Measurements from ENCODE around the gene LPXN. TPM values are rescaled to one million over a fixed set of nuclear protein-coding genes. Genes with fewer than 3 reads are reported as not detected.

Gene LPXN
- total and polyA plus RNA-seq, 2 experiments from 2014 or later: 2.3 to 3.2 TPM

DNA sequence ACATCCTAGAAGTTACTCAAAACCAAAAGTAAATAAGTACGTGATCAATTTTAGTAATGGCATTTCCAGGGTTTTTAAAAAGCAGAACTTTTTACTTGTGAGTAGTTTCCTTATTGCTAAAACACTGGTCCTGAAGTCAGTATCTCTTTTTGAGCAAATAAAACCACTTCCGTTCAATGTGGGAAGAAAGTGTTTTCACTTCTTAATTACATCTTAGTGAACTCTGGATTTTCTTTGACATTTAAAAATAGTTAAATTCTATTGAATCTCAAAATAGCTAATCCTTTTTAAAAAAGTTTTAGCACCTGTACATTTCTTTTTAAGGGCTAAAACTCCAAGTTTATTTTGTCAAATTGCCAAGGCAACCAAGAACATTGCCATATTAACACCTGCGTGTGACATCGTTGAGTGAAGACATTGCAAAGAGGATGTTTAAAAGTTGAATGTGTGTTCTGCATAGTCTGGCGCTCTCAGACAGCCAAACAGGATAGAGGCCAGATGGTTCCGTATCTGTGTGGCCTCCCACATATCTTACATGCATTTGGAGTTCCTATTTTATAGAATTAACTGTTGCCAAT, 50.5 kb downstream of the LPXN start:
- TF ChIP-seq EZH2 (IDR thresholded peaks at IDR 0.05; ENCODE audit: borderline replicate concordance) (no peak), EZH2phosphoT487 (IDR thresholded peaks at IDR 0.05; ENCODE audit: low read depth, severe bottlenecking, unreplicated experiment) (no peak)
- TF ChIP-seq, protein P1, sequence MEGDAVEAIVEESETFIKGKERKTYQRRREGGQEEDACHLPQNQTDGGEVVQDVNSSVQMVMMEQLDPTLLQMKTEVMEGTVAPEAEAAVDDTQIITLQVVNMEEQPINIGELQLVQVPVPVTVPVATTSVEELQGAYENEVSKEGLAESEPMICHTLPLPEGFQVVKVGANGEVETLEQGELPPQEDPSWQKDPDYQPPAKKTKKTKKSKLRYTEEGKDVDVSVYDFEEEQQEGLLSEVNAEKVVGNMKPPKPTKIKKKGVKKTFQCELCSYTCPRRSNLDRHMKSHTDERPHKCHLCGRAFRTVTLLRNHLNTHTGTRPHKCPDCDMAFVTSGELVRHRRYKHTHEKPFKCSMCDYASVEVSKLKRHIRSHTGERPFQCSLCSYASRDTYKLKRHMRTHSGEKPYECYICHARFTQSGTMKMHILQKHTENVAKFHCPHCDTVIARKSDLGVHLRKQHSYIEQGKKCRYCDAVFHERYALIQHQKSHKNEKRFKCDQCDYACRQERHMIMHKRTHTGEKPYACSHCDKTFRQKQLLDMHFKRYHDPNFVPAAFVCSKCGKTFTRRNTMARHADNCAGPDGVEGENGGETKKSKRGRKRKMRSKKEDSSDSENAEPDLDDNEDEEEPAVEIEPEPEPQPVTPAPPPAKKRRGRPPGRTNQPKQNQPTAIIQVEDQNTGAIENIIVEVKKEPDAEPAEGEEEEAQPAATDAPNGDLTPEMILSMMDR (IDR thresholded peaks at IDR 0.05; ENCODE audit: poor library complexity): no peak
- no peak overlapping the region for H2AFZ ChIP-seq
- H3K36me3 ChIP-seq (replicated peaks; ENCODE audit: insufficient read depth, low read depth): no peaks in the 10 kb centered on the region
- H3K4me3 ChIP-seq: no peak overlapping the region
- WGBS (ENCODE audit: low lambda C conversion rate, missing lambda C conversion rate): 62% methylated on average over 6 of the region's 6 CpGs
- no peaks in the 10 kb centered on the region for H3K9me2 ChIP-seq (replicated peaks; ENCODE audit: insufficient read depth)
- DNase-seq (ENCODE audit: low spot score): no peak
- peaks cover 3% of the 10 kb centered on the region for H3K4me1 ChIP-seq (ENCODE audit: insufficient read depth)
- H3K27ac ChIP-seq: no peak overlapping the region
- H3K4me2 ChIP-seq: no peak overlapping the region
- H4K20me1 ChIP-seq (ENCODE audit: insufficient read depth, poor library complexity, severe bottlenecking): no peaks in the 10 kb centered on the region
- no peaks in the 10 kb centered on the region for H3K9me3 ChIP-seq (ENCODE audit: low read depth)
- no peaks in the 10 kb centered on the region for H3K79me2 ChIP-seq
- H3K27me3 ChIP-seq: no peaks in the 10 kb centered on the region

DNA sequence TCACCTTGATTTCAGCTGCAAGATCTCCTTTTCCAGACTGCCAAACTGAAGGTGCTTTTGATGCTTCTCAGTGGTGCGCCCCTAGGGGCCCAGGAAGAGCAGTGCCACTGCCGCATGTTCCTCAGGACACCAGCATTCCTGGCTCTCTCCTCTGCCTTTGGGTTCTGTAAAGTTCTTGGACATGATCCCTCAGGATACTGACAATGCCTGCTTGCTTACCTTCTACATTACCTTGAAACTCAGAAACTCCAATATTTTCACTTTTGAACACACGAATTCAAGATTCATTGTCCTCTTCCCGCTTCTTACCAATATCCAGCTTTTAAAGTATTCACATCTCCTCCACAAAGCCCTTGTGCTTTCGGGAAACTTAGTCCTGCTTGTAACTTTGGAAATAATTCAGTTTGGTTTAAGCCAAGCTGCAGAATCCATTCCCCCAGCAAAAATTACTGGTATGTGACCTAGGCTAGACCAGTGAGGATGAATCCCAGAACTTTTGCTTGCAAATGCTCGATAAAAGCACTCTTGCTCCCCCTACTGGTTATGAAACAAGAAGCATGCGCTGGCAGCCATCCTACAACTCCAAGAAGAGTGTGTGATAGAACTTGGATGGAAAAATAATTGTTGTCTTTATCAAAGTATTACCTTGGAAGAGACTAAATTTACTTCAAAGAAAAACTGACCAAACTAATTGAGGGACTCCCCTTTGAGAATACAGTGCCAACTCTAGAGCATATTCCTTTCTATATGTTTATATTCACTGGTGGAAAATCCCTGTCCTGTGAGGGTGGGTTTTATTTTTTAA, 51.2 kb downstream of the LPXN start:
- Histone ChIP-seq H3K4me3 (no peak overlapping the region), H2AFZ (peak overlapping the region; percentile 38), H3K9me2 (replicated peaks; ENCODE audit: insufficient read depth) (no peaks in the 10 kb centered on the region), H3K4me2 (peak overlapping the region; percentile 71), H3K9me3 (ENCODE audit: low read depth) (no peaks in the 10 kb centered on the region), H3K27me3 (no peaks in the 10 kb centered on the region), H3K36me3 (replicated peaks; ENCODE audit: insufficient read depth, low read depth) (no peaks in the 10 kb centered on the region), H3K4me1 (ENCODE audit: insufficient read depth) (peaks cover 3% of the 10 kb centered on the region), H4K20me1 (ENCODE audit: insufficient read depth, poor library complexity, severe bottlenecking) (no peaks in the 10 kb centered on the region), H3K79me2 (no peaks in the 10 kb centered on the region), H3K27ac (no peak overlapping the region)
- 18% methylated on average over 7 of the region's 7 CpGs for WGBS (ENCODE audit: low lambda C conversion rate, missing lambda C conversion rate)
- peak; percentile 89 for DNase-seq (ENCODE audit: low spot score)
- no peak for TF ChIP-seq EZH2phosphoT487 (IDR thresholded peaks at IDR 0.05; ENCODE audit: low read depth, severe bottlenecking, unreplicated experiment)
- TF ChIP-seq, protein P1 (IDR thresholded peaks at IDR 0.05; ENCODE audit: poor library complexity): peak; percentile 73

DNA sequence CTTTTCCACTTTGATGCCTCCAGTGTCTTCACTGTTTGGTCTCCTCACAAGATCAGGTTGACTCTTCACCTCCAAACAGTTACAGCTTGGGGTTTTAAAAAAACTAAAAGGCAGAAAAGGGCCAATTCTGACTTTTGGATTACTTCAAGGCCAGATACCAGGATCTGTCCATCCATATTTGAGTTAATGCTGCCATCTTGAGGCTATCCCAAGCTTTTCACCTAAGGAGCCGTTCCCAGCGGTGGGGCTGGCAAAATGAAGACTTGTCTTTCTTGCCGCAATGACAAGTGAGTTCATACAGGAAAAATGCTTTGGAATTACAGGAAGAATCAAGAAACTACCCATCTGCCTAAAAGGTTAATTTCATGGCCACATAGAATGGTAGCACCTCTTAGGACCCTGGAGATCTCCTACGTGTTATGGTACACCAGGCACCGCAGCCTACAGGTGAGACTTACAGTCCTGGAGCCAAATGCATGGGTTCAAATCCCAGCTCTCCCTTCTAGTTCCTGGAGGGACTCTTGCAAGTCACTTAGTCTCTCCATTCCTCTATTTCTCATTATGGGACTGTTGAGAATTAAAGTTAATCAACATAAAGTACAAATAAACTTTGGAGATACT, 61.8 kb downstream of the LPXN start:
- no peak overlapping the region for H3K4me2 ChIP-seq
- no peaks in the 10 kb centered on the region for H3K9me3 ChIP-seq (ENCODE audit: low read depth)
- H3K27me3 ChIP-seq: peaks cover 7% of the 10 kb centered on the region
- H3K4me1 ChIP-seq (ENCODE audit: insufficient read depth): no peaks in the 10 kb centered on the region
- no peak overlapping the region for H3K27ac ChIP-seq
- no peaks in the 10 kb centered on the region for H3K36me3 ChIP-seq (replicated peaks; ENCODE audit: insufficient read depth, low read depth)
- no peaks in the 10 kb centered on the region for H3K9me2 ChIP-seq (replicated peaks; ENCODE audit: insufficient read depth)
- TF ChIP-seq, protein P1 (IDR thresholded peaks at IDR 0.05; ENCODE audit: poor library complexity): peak; percentile 76
- no peak for TF ChIP-seq EZH2phosphoT487 (IDR thresholded peaks at IDR 0.05; ENCODE audit: low read depth, severe bottlenecking, unreplicated experiment)
- WGBS (ENCODE audit: low lambda C conversion rate, missing lambda C conversion rate): 35% methylated on average over 5 of the region's 5 CpGs
- H4K20me1 ChIP-seq (ENCODE audit: insufficient read depth, poor library complexity, severe bottlenecking): no peaks in the 10 kb centered on the region
- H3K4me3 ChIP-seq: no peak overlapping the region
- H3K79me2 ChIP-seq: no peaks in the 10 kb centered on the region
- DNase-seq (ENCODE audit: low spot score): peak; percentile 73
- H2AFZ ChIP-seq: no peak overlapping the region

All from hepatocyte (in vitro differentiated cells).